GM21723 (cell line): Measurements from ENCODE around the gene GNA12.

Experiments
- ATAC-seq: cut with Tn5 transposase; IDR thresholded peaks from one replicate; pipeline ENCODE4 v1.9.1; 2021; ENCODE audit warnings: mild to moderate bottlenecking, moderate library complexity; ENCODE audit not compliant: unreplicated experiment

The GNA12 gene

DNA sequence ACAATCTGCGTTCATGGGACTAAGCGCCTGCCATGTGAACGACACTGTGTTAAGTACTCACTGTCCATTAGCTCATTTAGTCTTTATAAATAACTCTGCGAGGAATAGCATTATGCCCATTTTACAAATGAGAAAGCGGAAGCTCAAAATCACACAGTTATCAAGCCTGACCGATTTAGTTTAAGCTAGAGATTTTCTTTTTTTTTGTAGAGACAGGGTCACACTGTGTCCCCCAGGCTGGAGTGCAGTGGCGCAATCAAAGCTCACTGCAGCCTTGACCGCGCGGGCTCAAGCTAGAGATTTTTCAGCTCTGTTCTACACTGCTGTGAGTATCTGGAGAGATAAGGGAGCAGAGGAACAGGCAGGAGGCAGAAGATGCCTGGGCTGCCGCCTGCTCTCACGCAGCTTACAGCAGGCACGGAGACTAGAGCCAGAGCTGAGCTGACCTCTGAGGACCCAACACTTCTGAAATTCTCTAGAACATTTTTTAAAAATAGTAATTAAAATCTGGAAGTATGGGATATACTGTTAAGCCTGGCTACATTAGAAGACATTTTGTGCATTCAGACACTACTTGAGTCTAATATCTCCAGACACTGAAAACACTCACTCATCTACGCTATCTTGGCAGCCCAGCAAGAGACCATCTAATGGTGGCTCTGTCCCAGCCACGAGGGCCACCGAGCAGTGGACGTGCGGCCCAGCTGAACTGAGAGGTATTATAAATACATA, 38.7 kb downstream of the GNA12 start:
- no peak for ATAC-seq

GRCh38 chr7:2804227-2804763, 39.8 kb downstream of the GNA12 start:
- no peak for ATAC-seq

DNA sequence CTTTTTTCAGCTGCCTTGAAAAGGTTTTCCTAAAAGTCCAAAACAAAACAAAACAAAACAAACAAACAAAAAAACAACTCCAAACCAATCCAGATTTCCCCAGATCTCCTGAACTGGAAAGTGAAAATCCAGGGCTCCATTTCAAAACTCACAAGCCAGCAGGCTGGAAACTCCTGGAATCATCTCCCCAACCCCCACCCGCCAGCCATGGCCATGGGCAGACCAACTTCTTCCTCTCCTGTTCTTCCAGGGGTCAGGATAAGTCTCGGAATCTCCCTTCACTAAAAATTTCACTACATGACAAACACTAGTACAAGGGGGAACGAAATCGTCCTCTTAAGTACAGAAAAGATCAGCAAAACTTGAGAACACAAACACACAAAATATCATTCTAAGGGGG, 40.4 kb downstream of the GNA12 start:
- no peak for ATAC-seq

GRCh38 chr7:2803342-2803692, 40.8 kb downstream of the GNA12 start:
- ATAC-seq = no peak

- no peak for ATAC-seq
Measured at GRCh38 chr7:2802504-2803341, 41.4 kb downstream of the GNA12 start.

DNA sequence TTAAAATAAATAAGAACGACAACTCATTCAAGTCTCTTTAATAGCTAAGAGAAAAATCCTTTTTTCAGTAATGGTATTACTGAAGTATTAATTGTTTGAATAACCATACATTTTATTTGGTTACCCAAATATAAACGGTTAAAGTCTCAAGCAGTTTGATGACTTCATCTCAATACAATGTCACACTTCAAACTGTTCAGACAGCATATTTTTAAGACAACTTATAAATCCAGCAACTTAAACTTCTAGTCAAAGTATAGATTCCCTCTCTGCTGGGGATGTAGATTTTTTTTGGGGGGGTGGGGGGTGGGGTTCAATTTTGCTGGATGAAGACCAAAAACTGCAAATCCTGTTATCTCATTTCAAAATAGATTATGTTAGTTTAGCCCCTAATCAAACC, 42.0 kb downstream of the GNA12 start:
- no peak for ATAC-seq

- ATAC-seq = no peak
Measured at GRCh38 chr7:2800931-2801688, 43.0 kb downstream of the GNA12 start.

DNA sequence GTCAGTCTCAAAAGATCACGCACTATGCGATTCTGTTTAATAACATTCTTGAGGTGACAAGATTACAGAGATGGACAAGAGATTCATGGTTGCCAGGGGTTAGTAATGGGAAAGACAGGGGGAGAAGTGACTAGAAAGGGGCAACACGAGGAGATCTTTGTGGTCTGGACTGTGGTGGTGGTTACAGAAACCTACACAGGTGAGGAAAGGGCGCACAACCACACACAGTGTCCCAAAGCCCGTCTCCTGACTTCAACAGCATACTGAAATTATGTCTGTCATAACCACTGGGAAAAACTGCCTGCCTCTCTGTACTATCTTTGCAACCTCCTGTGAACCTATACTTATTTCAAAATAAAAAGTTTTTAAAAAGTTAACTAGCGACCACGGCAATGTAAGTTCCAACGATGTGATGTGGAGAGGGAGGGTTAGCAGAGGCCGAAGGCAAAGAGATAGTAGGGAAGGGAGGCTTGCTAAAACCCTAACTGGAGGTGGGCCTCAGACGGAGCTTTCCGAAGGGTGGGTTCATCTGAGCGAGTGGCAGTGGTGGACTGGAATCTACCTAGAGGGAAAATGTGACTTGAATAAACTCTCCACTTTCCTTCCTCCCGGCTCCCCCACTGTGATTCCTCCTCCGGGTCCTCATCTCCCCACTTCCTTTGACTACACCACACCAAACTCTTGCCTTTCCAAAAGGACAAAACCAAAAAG, 43.7 kb downstream of the GNA12 start:
- no peak for ATAC-seq

DNA sequence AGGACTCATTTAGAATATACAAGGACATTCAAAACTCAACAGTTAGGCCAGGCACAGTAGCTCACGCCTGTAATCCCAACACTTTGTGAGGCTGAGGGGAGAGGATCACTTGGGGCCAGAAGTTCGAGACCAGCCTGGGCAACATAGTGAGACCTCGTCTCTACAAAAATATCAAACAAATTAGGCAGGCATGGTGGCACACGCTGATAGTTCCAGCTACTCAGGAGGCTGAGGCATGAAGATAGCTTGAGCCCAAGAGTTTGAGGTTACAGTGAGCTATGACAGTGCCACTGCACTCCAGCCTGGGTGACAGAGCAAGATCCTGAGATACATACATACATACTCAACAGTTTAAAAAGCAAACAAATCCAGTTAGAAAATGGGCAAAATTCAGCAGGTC, 44.9 kb downstream of the GNA12 start:
- no peak for ATAC-seq

DNA sequence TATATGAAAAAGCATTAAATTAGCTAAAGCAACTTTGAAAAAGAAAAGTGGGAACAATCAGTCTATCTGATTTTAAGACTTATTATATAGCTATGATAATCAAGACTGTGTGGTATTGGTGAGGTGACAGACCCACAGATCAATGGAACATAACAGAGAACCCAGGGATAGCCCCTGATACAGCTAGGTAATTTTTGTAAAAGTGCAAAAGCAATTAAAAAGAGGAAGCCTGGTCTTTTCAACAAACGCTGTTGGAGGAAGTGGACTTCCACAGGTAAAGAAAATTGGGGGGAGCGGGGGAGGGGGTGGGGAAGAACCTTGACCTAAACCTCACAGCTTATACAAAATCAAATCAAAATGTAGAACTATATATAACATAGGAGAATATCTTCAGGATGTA, 45.4 kb downstream of the GNA12 start:
- no peak for ATAC-seq

DNA sequence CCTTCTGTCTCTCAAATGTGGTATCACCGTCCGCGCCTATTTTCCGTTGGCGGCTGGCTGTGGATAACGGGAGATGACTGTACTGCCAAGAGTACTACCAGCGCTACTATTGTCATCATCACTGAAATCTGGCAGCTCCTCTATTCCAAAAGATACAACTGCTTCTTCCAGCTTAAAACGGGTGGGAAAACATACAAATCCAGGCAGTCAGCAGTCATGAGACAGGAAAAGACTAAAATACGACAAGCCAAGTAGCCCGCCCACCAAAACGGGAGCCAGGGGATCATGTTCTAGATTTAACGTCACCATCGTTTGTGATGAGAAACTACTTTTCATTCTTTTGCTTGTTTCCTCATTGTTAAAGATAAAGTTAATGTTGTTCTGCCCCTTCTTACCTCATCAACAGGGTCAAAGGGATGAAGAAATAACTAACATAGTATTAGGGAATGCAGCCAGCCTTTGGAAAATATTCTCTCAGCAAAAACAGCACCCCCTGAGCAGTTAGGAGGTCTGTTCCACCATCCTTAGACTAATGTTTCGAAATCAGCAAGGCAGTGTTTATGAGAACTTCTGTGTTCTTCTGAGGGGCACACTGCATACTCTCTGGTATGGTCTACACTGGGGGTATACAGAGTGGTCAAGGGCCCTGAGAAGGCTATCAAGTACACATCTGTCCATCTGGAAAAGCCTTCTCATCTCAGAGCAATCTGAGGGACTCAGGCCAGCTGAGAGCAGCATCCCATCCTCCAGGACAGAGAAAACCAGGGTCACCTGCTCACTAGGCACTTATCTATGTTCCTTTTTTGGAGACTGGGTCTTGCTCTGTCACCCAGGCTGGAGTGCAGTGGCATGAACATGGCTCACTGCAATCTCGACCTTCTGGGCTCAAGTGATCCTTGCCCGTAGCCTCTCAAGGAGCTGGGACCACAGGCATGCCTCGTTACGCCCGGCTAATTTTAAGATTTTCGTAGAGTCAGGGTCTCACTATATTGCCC, 47.5 kb downstream of the GNA12 start:
- no peak for ATAC-seq

DNA sequence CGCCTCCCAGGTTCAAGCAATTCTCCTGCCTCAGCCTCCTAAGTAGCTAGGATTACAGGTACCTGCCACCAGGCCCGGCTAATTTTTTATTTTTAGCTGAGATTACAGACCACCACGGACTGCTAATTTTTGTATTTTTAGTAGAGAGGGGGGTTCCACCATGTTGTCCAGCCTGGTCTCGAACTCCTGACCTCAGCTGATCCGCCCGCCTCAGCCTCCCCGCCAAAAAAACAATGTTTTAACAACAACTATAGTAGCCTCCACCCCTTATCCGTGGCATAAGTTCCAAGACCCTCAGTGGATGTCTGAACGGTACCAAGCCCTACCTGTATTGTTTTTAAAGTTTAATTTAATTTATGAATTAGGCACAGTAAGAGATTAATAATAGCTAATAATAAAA, 48.2 kb downstream of the GNA12 start:
- ATAC-seq = no peak

DNA sequence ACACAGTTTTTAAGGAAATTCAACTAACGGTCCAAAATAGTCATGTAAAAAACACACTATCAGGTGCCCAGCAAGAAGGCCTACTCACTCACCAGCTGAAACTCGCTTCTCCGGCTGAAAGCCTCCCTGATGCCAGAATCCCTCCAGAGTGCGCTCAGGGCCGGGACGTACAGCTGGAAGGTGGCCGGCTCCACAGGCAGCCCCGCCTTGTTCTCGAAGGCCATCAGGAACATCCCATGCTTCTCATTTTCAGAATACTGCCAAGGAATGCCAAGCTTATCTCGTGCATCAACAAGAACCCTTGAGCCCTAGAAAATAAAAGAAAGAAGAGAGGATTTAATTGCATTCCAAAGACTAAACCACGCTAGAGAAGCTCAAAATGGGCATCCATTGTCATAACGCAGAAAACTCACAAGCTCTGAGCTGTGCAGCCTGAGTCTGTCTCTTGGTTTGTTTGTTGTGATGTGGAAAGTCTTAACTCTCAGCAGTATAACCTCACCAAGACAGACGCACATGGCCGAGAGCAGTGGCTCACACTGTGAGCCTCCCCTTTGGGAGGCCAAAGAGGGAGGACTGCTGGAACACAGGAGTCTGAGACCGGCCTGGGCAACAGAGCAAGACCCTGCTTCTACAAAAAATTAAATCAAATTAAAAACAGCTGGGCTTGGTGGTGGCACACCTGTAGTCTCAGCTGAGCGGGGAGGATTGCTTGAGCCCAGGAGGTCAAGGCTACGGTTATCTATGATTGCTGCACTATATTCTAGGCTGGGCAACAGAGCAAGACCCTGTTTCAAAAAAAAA, 49.1 kb downstream of the GNA12 start:
- ATAC-seq = no peak

DNA sequence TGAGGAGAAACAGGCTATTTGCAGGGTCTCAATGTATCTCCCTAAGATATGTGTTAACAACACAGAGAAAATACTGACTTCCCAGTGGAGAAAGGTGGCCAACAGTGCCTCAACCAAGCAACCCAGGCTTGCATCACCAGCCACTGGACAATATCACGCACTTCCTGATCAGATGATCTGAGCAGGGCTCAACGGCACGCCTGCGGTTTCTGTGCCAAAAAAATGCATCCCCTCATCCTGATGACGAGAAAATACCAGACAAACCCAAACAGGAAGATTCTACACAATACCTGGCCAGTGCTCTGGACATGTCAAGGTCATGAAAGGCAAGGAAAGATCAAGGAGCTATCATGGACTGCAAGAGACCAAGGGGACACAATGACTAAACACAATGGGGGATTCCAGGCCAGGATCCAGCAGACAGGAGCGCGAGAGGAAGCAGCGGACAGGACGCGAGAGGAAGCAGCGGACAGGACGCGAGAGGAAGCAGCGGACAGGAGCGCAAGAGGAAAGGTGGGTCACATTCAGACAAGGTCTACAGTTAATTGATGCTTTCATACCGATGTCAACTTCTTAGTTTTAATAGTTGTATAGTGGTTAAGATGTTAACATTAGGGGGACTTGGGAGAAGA, 51.1 kb downstream of the GNA12 start:
- no peak for ATAC-seq

DNA sequence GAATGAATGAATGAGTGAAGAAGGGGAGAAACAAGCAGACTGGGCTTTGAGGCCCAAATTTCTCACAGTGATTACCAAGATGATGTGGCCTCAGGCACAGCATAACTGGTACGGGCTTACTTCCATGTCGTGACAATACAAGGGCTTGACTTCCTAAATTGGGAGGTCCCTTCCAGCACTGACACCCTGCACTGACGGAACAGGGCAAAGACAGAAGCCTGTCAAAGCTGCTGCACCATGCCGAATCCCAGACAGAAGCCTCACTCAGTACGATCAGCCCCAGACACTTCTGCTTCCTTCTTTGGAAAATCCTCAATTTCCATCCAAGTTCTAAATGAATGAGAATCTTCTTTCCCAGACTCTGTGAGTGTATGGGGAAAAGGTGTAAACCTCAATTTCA, 51.9 kb downstream of the GNA12 start:
- ATAC-seq = no peak

DNA sequence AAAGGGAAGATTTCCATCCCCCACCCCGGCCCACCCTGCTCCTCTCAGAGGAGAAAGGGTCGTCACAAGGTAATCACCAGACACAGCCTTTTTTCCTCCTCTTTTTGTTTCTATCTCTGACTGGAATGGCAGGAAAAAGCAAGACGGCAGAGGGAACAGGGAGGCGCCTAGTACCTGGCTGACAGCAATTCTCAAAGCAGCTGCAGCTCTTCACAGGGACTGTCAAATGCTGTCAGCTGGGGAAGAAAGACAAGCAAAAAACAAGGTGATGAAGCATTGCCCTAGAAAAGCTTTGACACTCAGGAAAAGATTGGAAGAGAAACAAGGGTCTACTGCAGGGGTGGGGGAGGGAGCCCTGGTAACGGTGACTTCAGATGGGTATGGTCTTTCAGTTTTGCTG, 52.7 kb downstream of the GNA12 start:
- ATAC-seq = no peak

DNA sequence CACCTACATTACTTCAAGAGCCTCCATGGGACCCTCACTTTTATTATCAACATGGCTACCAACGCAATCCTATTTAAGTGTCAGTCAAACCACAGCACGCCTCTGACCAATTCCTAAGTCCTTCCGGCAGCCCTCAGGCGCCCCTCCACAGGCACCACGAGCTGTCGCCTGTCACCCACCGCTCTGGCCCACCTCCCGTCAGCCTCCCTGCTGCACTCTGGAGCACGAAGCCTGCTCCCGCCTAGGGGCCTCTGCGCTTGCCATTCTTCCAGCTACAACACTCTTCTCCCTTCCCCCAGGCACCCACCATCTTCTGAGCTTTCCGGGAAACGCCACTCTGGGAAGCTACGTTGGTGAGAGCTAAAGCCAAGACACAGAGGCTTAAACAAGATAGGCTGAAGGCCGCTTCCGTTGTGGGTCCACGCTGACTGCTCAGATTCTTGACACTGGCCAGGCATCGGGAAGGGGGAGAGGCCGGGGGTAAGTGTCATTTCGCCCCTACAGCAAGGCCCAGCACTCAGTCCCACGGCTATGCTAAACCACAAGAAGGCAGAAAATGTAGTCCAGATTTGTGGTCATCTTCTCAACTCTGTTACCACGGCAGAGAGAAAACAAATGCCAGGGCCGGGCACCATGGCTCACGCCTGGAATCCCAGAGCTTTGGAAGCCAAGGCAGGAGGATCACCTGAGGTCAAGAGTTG, 56.7 kb downstream of the GNA12 start:
- no peak for ATAC-seq

DNA sequence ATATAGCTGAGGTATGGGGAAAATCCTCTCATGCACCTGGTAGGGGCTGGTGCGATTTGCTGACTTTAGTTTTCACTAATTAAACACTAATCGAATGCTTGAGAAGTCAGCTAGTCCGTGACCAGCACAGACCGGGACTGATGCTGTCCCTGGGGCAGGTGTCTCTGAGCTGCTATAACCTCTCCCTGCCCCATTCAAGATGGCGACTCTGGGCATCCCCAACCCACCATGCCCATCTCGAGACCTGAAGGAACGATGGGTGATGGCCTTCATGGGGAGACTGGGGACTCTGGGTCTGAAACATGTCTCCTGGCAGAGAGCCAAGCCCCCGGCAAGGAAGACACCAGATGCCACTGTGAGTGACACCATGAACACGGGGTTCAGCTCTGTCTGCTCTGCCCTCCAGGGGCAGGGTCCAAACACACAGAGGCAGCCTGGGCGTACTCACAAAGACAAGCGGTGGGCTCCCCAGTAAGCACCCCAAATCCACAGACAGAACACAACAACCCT, 57.4 kb downstream of the GNA12 start:
- ATAC-seq = no peak
